ENCODE results near the gene MYH15.

MYH15 gene

GRCh38 chr3:108510496-108510895, at the start of gene MYH15:
TSS of gene MYH15 (minus strand) at chr3:108510596. CDS start at chr3:108510530, 66 bp downstream.
- no peaks in the 10 kb centered on the region for H3K27me3 Mint-ChIP-seq
- no peak for ATAC-seq (replicated peaks)
- H3K27ac Mint-ChIP-seq = no peak within 1 kb of the TSS
- no peaks in the 10 kb centered on the region for H3K36me3 Mint-ChIP-seq
- no peak within 1 kb of the TSS for H3K4me3 Mint-ChIP-seq
- no peaks in the 10 kb centered on the region for H3K9me3 Mint-ChIP-seq
- no peak for DNase-seq
- peaks cover 1 to 5% of the 10 kb centered on the region in 2 donors for H3K4me1 Mint-ChIP-seq

GRCh38 chr3:108555966-108556581, 45.7 kb upstream of the MYH15 start:
- Mint-ChIP-seq H3K27ac (no peak overlapping the region), H3K9me3 (no peaks in the 10 kb centered on the region), H3K4me3 (no peak overlapping the region), H3K27me3 (no peaks in the 10 kb centered on the region), H3K4me1 (peaks cover 9 to 10% of the 10 kb centered on the region in 2 donors), H3K36me3 (peaks cover 15 to 32% of the 10 kb centered on the region in 2 donors)
- DNase-seq = no peak
- no peak for ATAC-seq (replicated peaks)

GRCh38 chr3:108554913-108555571, 44.6 kb upstream of the MYH15 start:
- Mint-ChIP-seq H3K4me1 (peaks cover 9 to 10% of the 10 kb centered on the region in 2 donors), H3K4me3 (no peak overlapping the region), H3K27ac (no peak overlapping the region), H3K9me3 (no peaks in the 10 kb centered on the region), H3K27me3 (no peaks in the 10 kb centered on the region), H3K36me3 (peaks cover 14 to 30% of the 10 kb centered on the region in 2 donors)
- ATAC-seq (replicated peaks) (no peak), DNase-seq (no peak)

- peaks cover 11 to 29% of the 10 kb centered on the region in 2 donors for H3K36me3 Mint-ChIP-seq
- no peak for ATAC-seq (replicated peaks)
- no peak for DNase-seq
- peaks cover 9 to 10% of the 10 kb centered on the region in 2 donors for H3K4me1 Mint-ChIP-seq
- no peaks in the 10 kb centered on the region for H3K9me3 Mint-ChIP-seq
- no peak overlapping the region for H3K4me3 Mint-ChIP-seq
- H3K27me3 Mint-ChIP-seq = no peaks in the 10 kb centered on the region
- no peak overlapping the region for H3K27ac Mint-ChIP-seq
Measured at GRCh38 chr3:108554229-108554628, 43.8 kb upstream of the MYH15 start.

- no peaks in the 10 kb centered on the region for H3K9me3 Mint-ChIP-seq
- H3K4me1 Mint-ChIP-seq = peaks cover 9 to 10% of the 10 kb centered on the region in 2 donors
- DNase-seq = no peak
- H3K36me3 Mint-ChIP-seq = peaks cover 9 to 23% of the 10 kb centered on the region in 2 donors
- no peaks in the 10 kb centered on the region for H3K27me3 Mint-ChIP-seq
- no peak overlapping the region for H3K27ac Mint-ChIP-seq
- H3K4me3 Mint-ChIP-seq = no peak overlapping the region
- ATAC-seq (replicated peaks) = peak; percentile 51 to 67
Measured at GRCh38 chr3:108552267-108553159, 42.1 kb upstream of the MYH15 start.

GRCh38 chr3:108548886-108549285, 38.5 kb upstream of the MYH15 start:
- ATAC-seq (replicated peaks) = no peak
- Mint-ChIP-seq H3K4me1 (peaks cover 7 to 10% of the 10 kb centered on the region in 2 donors), H3K9me3 (no peaks in the 10 kb centered on the region), H3K27ac (no peak overlapping the region), H3K4me3 (no peak overlapping the region), H3K36me3 (peaks cover 4 to 19% of the 10 kb centered on the region in 2 donors), H3K27me3 (no peaks in the 10 kb centered on the region)
- DNase-seq = no peak

- peaks cover 10 to 24% of the 10 kb centered on the region in 2 donors for H3K36me3 Mint-ChIP-seq
Measured at GRCh38 chr3:108548304-108548703, 37.9 kb upstream of the MYH15 start.

GRCh38 chr3:108546692-108547091, 36.3 kb upstream of the MYH15 start:
- no peak for DNase-seq
- no peaks in the 10 kb centered on the region for H3K4me1 Mint-ChIP-seq
- no peaks in the 10 kb centered on the region for H3K9me3 Mint-ChIP-seq
- peak overlapping the region; percentile 3 to 27 for H3K4me3 Mint-ChIP-seq
- ATAC-seq (replicated peaks) = no peak
- no peak overlapping the region for H3K27ac Mint-ChIP-seq
- no peaks in the 10 kb centered on the region for H3K27me3 Mint-ChIP-seq
- peaks cover 13 to 22% of the 10 kb centered on the region in 2 donors for H3K36me3 Mint-ChIP-seq

More at GRCh38 chr3:108548304-108548703, 37.9 kb upstream of the MYH15 start:
- Mint-ChIP-seq H3K27me3 (no peaks in the 10 kb centered on the region), H3K27ac (peak overlapping the region; percentile 47), H3K9me3 (no peaks in the 10 kb centered on the region), H3K4me3 (no peak overlapping the region), H3K4me1 (peaks cover 7 to 10% of the 10 kb centered on the region in 2 donors)
- ATAC-seq (replicated peaks) = no peak
- no peak for DNase-seq

GRCh38 chr3:108546247-108546646, 35.9 kb upstream of the MYH15 start:
- Mint-ChIP-seq H3K36me3 (peaks cover 13 to 22% of the 10 kb centered on the region in 2 donors), H3K4me3 (peak overlapping the region; percentile 3 to 27), H3K27ac (no peak overlapping the region), H3K9me3 (no peaks in the 10 kb centered on the region), H3K27me3 (no peaks in the 10 kb centered on the region), H3K4me1 (no peaks in the 10 kb centered on the region)
- no peak for ATAC-seq (replicated peaks)
- no peak for DNase-seq

- Mint-ChIP-seq H3K4me1 (peaks cover 0 to 2% of the 10 kb centered on the region in 2 donors), H3K4me3 (no peak overlapping the region), H3K9me3 (no peaks in the 10 kb centered on the region), H3K27me3 (no peaks in the 10 kb centered on the region), H3K27ac (no peak overlapping the region), H3K36me3 (peaks cover 4 to 5% of the 10 kb centered on the region in 2 donors)
- ATAC-seq (replicated peaks) (no peak), DNase-seq (no peak)
Measured at GRCh38 chr3:108538083-108538482, 27.7 kb upstream of the MYH15 start.

GRCh38 chr3:108528459-108529252, 18.3 kb upstream of the MYH15 start:
- Mint-ChIP-seq H3K27ac (peak overlapping the region; percentile 51), H3K4me3 (peak overlapping the region; percentile 15 to 51), H3K4me1 (peaks cover 17 to 33% of the 10 kb centered on the region in 2 donors), H3K9me3 (peaks cover 4% of the 10 kb centered on the region in 2 donors), H3K27me3 (peaks cover 6 to 10% of the 10 kb centered on the region in 2 donors), H3K36me3 (peaks cover 0 to 3% of the 10 kb centered on the region in 2 donors)
- ATAC-seq (replicated peaks) (peak; percentile 99), DNase-seq (peak; percentile 36)

- Mint-ChIP-seq H3K27ac (no peak overlapping the region), H3K27me3 (peaks cover 6 to 10% of the 10 kb centered on the region in 2 donors), H3K36me3 (peaks cover 0 to 3% of the 10 kb centered on the region in 2 donors), H3K9me3 (peaks cover 4% of the 10 kb centered on the region in 2 donors), H3K4me1 (peaks cover 17 to 33% of the 10 kb centered on the region in 2 donors), H3K4me3 (no peak overlapping the region)
- ATAC-seq (replicated peaks) = no peak
- no peak for DNase-seq
Measured at GRCh38 chr3:108527817-108528216, 17.4 kb upstream of the MYH15 start.

GRCh38 chr3:108527109-108527508, 16.7 kb upstream of the MYH15 start:
- Mint-ChIP-seq H3K27ac (no peak overlapping the region), H3K9me3 (peaks cover 4% of the 10 kb centered on the region in 2 donors), H3K27me3 (peaks cover 0 to 4% of the 10 kb centered on the region in 2 donors), H3K4me1 (peaks cover 17 to 33% of the 10 kb centered on the region in 2 donors), H3K36me3 (no peaks in the 10 kb centered on the region), H3K4me3 (no peak overlapping the region)
- DNase-seq (no peak), ATAC-seq (replicated peaks) (no peak)

All from stimulated activated naive B cell treated with anti-CD40 and anti-IgM and Interleukin-4, amounts not matched to agents 10 μg/mL and 1 μg/mL and 100 μg/mL, for 72 hours (primary cell).